ENCODE data around the gene RIN2. TPM values are rescaled to one million over a fixed set of nuclear protein-coding genes. Genes with fewer than 3 reads are reported as not detected.
"Not testable (repeated sequence)": the region's sequence is repeated elsewhere in the genome, so short reads cannot be mapped to it uniquely, and the experiment has no call there.

RIN2 gene
- total RNA-seq, 1 donor from 2014 or later, result 71.4 TPM

GRCh38 chr20:19737025-19737424 lies 21.0 kb upstream of the RIN2 start:
- peak in 1 of 2 donors; percentile 41 for DNase-seq (ENCODE audit: low read depth in 2 of 2)

DNA sequence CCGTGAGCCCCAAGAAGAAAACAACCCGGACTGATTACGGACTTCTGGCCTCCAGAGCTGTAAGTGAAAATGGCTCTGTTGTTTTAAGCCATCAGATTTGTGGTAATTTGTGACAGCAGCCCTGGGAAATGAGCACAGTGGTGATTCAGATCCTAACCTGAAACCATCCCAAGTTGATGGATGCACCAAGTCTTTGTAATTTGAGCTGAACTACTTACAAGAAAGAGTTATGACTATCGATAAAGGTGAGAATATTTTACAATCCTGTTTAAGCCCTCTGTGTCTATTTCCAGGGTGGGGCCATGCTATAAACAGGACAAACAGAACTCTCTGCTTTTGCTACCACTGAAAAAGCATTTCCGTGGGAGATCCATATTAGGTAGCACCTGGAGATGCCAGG lies 19.1 kb upstream of the RIN2 start:
- no peak for DNase-seq (ENCODE audit: low read depth in 2 of 2)

DNA sequence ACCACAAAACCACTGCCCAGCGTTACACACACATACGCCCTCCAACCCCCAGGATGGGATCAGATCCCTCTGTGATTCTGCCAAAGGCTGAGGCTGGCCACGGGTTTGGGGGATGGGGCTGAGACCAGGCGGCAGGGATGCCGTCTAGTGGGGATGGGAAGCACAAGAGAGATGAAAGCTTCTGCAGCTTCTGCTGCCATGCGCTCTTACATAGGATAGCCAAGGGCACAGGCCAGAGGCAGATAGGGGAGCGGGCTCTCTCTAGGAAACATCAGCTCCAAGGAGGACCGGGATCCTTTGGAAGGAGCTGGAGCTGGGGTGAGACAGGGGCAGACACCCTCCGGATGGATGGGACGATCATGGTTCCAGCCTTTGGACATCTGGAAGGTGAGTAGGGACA lies 18.7 kb upstream of the RIN2 start:
- no peak for DNase-seq (ENCODE audit: low read depth in 2 of 2)

DNA sequence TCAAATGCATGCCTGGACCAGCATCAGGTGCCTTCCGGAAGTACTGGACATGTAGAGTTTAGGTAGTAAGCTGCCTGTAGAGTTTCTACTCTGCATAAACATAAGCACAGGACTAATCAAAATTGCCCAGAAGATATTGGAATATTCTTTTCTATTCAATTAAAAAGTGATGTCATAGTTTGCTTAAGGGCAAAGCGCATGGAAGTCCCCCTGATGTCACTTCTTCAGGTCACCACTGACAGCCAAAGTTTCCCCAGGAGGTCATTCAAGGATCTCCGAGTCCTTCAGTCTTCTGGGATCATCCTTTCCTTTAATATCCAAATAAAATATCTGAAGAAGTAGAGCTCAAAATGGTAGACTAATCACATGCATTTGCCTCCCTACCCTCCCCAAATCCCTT lies 17.5 kb upstream of the RIN2 start:
- no peak for DNase-seq (ENCODE audit: low read depth in 2 of 2)

- DNase-seq (ENCODE audit: low read depth in 2 of 2), result no peak
These were observed 16.1 kb upstream of the RIN2 start for GRCh38 chr20:19741924-19742323.

DNA sequence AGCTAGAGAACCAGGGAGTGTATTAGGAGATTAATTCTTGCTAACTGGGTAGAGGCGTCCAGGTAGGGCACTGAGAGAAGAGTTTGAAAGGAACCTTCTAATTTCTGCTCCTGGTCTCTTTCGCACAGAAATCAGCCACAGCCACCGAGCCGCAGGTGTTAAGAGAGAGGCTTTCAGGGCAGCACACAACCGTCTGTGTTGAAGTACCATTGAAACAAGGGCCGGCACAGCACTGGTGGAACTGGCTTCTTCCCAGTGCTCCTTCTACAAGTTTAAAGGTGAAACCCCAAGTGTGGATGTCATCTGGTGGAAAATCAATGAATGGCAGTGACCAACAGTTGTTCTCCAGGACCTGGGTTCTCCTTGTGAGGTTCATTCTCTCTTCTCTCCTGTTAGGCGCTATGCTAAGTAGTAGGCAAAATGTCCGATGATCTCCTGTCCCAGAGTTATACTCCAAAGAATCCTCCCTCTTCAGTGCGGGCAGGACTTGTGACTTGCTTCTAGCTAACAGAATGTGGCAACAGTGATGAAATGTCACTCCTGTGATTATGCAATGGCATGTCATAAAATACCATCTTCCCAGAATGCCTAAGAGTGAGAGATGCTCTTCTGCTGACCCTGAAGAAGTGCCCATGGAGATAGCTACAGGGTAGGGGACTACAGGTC lies 15.0 kb upstream of the RIN2 start:
- no peak for DNase-seq (ENCODE audit: low read depth in 2 of 2)

DNA sequence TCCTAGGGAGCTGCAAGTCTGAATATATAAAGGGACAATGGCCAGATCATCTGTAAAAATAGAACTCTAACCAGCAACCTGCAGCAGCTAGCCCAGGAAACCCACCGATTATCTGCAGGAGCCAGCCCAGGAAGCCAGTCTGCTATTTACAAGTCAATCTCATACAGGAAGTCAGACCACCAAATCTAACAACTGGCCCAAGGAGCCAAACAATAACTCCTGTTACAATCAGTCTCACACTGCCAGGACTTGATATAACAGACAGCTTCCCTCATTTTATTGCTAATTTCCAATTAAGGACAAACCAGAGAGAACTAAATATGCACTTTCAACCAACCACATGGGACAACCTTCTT lies 14.4 kb upstream of the RIN2 start:
- DNase-seq (ENCODE audit: low read depth in 2 of 2), result no peak

DNA sequence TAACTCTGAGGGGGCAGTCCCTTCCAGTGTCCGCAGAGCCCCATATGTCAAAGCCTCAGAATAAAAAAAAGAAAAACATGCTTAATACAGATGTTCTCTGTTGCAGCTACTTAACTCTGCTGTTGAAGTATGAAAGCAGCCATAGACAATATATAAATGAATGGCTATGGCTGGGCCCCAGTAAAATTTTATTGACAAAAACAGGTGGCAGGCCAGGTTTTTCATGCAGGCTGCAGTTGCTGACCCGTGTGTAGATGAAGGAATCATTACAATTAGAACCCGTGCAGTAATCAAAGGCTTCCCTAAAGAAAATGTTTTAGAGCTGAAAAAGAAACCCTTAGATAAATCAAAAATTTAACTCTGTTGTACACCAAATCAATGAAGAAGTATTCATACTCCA lies 13.0 kb upstream of the RIN2 start:
- DNase-seq (ENCODE audit: low read depth in 2 of 2), result no peak

DNA sequence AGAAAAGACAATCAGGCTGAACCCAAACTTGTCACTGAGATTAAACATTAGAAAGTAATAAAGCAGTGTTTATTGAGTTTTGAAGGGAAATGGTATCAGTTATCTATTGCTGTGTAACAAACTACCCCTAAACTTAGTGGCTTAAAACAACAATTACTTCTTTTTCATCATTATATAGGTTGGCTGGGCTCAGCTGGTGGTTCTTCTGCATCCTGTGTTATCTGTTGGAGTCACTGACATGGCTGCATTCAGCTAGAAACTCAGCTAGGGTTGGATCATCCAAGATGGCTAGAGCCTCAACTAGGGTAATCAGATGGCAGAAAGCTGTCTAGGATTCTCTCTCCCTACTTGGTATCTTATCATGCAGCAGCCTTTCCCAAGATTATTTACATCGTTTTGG lies 12.5 kb upstream of the RIN2 start:
- DNase-seq (ENCODE audit: low read depth in 2 of 2), result no peak

GRCh38 chr20:19746396-19746795 lies 11.7 kb upstream of the RIN2 start:
- no peak for DNase-seq (ENCODE audit: low read depth in 2 of 2)

DNA sequence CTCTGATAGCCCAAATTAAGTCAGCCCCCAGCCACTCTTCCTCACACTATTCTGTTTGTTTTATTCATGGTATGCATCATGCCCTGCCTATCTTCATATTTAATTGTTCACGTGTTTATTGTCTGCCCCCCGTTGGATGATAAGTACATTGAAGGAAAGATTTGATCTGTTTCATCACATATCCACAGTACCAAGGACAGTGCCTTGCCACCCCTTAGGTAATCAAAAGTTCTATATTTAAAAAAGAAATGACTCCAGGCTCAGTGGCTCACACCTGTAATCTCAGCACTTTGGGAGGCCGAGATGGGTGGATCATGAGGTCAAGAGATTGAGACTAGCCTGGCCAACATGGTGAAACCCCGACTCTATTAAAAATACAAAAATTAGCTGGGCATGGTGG lies 10.2 kb upstream of the RIN2 start:
- no peak for DNase-seq (ENCODE audit: low read depth in 2 of 2)

GRCh38 chr20:19748681-19749080 lies 9.4 kb upstream of the RIN2 start:
- no peak for DNase-seq (ENCODE audit: low read depth in 2 of 2)

DNA sequence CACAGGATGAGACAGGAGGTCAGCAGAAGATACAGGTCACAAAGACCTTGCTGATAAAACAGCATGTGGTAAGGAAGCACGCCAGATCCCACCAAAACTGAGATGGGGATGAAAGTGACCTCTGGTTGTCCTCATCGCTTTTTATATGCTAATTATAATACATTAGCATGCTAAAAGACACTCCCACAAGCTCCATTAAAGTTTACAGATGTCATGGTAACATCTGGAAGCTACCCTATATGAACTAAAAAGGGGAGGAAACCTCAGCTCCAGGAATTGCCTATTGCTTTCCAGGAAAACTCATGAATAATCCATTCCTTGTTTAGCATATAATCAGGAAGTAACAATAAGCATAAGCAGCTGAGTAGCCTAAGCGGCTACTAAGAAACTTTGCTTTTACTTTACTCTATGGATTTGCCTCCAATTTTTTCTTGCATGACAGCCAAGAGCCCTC lies 8.4 kb upstream of the RIN2 start:
- no peak for DNase-seq (ENCODE audit: low read depth in 2 of 2)

DNA sequence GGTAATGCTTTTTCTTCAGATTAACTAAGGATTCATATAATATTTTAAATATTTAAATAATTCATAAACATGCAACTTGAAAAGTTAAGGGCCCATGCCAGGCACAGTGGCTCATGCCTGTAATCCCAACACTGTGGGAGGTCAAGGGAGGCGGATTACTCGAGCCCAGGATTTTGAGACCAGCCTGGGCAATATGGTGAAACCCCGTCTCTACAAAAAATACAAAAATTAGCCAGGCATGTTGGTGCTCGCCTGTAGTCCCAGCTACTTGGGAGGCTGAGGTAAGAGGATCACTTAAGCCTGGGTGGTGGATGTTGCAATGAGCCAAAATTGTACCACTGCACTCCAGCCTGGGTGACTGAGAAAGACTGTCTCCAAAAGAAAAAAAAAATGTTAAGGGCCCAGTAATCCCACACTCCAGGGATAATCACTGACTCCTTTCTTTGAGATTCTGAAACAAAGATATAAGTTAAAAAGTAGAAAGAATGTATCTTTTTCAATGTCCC lies 7.9 kb upstream of the RIN2 start:
- no peak for DNase-seq (ENCODE audit: low read depth in 2 of 2)

- no peak for DNase-seq (ENCODE audit: low read depth in 2 of 2)
These were observed 7.0 kb upstream of the RIN2 start for GRCh38 chr20:19750907-19751636.

DNA sequence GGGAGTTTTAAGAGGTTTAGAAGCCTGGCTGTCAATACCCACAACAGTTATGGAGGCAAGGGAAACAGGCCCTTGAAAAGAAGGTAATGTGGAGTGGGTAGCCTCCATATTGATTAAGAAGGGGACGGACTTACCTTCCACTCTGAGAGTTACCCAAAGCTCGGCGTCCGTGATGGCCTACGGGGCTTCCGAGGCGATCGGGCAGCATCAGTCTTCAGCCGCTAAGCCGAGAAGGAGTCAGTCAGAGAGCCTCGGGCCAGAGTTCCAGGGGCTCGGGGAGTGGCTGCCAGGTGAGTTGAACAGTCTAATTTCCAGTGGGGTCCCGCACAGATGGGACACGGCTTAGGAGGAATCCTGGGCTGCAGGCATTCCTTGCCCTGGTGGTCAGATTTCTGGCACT lies 3.9 kb upstream of the RIN2 start:
- not testable (repeated sequence) for DNase-seq (ENCODE audit: low read depth in 2 of 2)

DNA sequence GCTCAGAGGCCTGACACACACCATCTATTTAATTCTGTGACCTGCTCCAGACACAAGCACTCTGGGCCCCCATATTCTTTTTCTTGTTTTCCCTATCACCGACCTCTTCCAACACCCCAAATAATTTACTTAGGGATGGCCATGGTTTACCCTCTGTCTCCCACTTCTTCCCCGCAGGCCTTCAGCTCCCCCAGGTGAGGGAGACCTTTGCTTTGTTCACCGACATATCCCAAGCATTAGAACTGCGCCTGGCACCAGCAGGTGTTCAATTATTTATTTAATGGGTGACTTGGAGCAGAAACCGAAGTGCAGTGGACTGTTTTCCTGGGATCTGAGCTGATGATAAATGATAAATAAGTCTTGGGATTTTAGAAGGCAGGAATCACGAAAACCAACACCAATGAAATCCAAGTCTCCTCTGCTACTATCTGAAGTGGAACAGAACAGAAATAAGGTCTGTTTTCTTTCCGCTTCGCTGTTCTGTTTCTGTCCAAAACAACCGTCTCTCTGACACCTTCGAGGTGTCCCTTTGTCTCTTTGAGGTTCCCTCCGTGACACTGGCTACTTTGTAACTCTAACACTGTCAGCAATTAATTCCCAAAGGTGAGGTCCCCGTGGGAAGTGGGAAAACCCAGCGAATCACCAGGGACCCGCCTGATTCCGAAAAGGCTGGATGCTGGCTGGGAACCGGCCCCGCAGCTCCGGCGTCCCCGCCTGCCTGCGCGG lies 1.1 kb upstream of the RIN2 start:
- no peak for DNase-seq (ENCODE audit: low read depth in 2 of 2)

- peak; percentile 87 to 90 for DNase-seq (ENCODE audit: low read depth in 2 of 2)
These were observed 448 bp upstream of the RIN2 start for GRCh38 chr20:19757487-19758132.

DNA sequence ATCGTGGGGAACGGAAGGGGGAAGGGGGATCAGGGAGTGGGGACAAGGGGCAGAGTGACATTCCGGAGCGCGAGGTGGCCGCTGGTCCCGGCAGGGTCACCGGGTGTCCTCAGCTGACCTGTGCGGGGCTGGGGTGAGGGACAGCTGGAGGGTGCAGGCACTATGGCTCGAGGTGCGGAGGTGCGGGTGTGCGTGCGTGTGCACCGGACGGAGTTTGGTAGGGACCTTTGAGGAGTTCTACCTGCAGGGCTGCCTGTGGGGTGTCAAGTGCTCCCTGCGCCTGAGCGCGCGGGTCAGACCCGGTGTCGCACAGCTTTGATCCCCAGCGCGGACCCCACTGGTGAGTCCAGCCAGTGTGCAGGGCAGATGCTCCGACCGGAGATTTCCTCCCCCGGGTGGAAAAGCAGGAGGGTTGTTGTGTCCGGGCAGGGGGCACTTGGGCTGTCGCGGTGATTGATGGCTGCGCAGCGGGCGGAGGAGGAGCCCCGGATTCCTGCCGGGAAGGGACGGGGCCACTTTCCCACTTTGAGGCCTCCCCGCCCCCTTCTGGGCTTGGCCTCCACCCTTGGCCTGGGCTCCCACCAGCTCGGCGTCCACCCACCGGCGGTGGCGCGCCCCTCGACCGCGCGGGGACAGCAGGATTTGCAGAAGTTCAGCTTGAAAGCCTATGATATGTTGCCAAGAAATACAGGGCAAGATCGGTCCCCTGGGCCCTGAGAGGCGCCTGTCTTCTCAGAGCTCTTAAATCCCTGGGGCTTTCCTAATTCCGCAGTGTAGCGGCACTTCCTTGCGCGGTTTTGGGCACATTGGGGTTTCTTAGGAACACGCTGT lies 658 bp downstream of the RIN2 start:
- DNase-seq (ENCODE audit: low read depth in 2 of 2), result peak; percentile 35 to 39

GRCh38 chr20:19760371-19760721 lies 2.3 kb downstream of the RIN2 start:
- DNase-seq (ENCODE audit: low read depth in 2 of 2), result no peak

GRCh38 chr20:19761326-19761725 lies 3.3 kb downstream of the RIN2 start:
- no peak for DNase-seq (ENCODE audit: low read depth in 2 of 2)

Measured in lung microvascular endothelial cell (primary cell).